GM19455 (cell line): ENCODE data around the gene NEUROD2.

Experiments used
- ATAC-seq: cut with Tn5 transposase; IDR thresholded peaks from one replicate; pipeline ENCODE4 v1.9.1; 2021; ENCODE audit not compliant: unreplicated experiment

The NEUROD2 gene

DNA sequence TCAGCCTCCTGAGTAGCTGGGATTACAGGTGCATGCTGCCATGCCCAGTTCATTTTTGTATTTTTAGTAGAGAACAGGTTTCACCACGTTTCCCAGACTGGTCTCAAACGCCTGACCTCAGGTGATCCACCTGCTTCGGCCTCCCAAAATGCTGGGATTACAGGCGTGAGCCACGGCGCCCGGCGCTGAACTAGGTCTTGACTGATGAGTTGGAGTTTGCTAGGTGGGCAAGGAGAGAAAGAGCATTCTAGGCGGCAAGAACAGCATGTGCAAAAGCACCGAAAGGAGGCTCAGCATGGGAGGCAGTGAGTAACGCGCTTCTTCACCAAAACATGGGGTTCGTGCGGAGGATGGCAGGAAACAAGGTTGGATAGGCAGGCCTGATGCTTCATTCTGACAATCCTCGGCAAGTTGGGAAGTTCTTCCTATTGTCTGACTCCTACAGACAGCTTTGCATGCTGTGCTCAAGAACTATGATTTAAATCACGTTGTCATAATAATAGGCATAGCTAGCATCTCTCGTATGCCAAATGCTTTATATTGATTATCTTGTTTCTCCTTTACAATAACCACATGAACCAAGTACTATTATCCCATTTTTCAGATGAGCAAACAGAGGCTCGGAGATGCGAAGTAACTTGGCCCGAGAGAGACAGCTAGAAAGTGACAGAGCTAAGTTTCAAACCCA, 26.5 kb downstream of the NEUROD2 start:
- ATAC-seq = no peak

- no peak for ATAC-seq
These were observed 27.6 kb downstream of the NEUROD2 start for GRCh38 chr17:39580082-39580468.

DNA sequence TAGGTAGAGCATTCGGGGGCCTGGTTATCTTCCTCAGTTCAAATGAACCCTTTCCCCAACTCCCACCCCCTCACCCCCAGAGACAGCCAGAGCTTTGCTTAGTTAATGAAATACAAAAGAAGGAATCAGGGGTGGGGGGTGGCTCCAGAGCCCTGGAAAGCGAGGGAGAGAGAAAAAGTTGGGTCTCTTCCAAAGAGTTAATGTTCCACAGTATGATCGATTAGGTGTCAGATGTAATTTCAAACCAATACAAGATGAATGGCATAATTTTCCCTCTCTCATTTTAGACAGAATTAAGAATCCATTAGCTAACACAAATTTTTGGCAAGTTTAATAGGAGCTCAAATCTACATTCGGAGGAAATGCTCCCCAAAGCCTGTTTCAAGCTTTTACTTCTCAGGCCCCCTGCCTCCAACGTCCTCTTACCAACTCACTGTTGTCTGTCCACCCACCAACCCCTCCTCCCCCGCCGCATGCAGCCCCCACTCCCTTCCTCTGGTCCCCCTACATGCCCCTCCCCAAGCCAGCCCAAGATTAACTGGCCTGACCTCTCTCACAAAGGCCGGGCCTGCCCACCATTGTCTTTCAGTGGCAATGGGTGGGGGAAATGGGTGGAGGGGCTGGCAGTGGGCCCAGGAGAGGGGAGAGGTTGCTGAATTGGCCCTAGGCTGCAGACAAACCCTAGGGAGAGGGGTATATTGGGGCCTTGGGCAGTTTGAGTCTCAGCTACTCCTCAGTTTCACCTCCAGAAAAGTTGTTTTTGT, 28.2 kb downstream of the NEUROD2 start:
- no peak for ATAC-seq

- ATAC-seq = no peak
These were observed 29.4 kb downstream of the NEUROD2 start for GRCh38 chr17:39578272-39578671.

DNA sequence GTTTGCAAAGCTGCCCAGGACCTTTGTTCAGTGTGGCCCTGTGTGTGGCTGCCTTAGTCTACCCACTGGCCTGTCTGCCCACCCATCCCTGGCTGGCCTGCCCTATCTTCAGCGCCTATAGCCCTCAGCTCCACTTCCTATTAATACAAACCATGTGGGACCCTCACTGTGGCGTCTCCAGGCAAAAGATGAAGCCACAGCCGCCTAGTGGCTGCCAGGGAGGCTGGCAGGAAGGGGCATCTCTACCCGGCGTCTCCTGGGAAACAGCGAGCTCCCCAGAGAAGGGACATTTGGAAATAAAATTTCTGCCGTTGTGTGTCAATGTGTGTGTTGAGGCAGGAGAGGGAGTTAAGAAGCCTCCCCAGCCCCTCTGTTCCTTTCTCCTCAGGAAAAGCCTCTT, 31.5 kb downstream of the NEUROD2 start:
- no peak for ATAC-seq

GRCh38 chr17:39573447-39574298, 34.0 kb downstream of the NEUROD2 start:
- no peak for ATAC-seq

DNA sequence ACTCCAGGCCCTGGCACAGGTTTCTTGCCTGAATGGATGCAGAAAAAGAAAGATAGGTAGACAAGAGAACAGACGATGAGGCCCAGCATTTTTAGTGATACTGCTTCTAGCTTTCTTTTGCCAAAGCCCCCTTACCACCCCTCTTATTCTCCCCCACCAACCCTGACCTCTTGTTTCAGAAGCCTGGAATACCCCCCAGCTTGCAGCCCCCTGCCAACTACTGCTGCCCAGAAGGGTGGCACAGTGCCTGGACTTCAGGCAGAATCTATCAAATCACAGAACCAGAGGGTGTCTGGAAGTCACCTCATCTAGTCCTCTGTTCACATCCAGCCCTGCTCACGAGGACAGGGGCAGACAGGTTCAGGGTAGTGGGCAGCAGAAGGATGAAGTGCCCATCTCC, 35.6 kb downstream of the NEUROD2 start:
- ATAC-seq = no peak

- ATAC-seq = no peak
These were observed 38.6 kb downstream of the NEUROD2 start for GRCh38 chr17:39569126-39569525.

DNA sequence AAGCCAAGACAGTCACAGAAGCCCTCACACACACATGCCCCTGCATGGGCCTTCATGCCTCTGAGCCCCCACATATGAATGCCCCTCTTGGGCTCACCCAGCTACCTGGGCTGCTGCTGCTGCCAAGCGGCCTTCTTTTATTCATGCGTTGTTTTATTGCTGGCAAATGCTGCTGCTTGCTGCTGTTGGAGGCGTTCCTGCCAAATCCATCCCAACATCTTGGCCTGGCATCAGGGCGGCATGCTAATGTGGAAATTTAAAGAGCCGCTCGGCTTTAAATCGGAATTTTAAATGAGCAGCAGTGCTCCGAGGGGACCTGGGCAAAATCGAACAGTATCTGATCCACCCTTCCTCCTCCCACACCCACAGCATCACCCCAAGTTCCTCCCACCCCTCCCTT, 39.0 kb downstream of the NEUROD2 start:
- ATAC-seq = no peak

GRCh38 chr17:39566094-39566850, 41.4 kb downstream of the NEUROD2 start:
- ATAC-seq = no peak

DNA sequence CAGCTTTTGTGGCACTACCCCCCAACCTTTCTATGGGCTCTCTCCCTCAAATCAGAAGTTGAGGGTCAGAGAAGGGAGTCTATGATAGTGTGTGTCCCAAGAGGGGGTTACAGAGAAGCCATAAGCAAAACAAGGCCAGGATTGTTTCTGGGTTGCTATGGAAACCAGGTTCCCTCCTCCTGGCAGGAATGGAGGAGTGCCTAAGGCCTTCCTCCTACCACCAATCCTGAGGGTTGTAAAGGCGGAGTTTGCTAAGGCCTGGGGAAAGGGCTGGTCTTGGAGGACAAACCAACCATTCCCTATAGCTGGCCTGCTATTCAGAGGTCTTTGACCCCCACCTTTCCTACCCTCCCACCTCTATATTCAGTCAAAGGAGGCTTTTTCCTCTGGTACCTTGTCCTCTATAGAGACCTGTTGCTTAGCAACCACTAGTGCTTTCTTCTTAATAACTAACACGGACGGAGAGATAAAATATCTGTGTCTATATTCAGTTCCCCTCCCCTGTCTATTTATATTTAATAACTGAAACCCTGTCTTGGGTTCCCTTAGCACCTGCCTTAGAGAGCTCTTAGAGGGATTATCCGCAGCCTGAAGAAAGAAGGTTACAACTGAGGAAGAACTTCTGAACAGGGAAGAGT, 43.4 kb downstream of the NEUROD2 start:
- ATAC-seq = no peak

- ATAC-seq = no peak
These were observed 44.2 kb downstream of the NEUROD2 start for GRCh38 chr17:39563476-39563875.

DNA sequence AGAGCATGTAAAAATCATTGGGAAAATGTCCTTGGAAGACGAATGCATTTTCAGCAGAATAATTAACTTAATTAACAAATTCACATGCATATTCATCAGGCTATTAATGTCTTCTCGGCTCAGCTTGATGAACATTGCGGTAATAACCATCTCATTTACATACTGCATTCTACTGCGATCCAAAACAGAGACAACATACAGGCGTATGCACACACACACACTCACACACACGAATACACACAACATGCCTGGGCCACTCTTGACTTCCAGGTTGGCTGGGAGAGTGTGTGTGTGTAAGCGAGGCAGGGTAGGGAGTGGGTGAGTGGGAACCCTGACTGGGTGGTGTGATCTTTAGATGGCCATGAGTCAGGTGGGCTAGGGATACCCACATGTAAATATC, 44.7 kb downstream of the NEUROD2 start:
- no peak for ATAC-seq

DNA sequence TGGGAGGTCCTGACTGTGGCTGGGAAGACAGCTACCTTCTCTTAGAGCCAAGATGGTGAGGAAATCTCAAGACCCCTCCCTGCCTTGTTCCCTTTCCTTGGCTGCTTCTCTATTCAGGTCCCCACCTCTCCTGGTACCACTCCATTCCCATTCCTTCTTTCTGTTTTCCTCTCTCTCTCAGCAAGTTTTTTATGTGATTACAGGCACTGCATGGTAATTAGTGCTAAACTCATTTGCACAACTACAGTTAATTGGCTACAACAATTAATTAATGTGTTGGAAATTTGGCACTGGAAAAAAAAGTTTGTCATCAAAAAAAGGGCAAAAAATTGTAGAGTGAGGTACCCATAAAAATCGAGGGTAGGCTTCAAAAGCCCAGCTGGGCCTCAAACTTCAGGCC, 45.3 kb downstream of the NEUROD2 start:
- no peak for ATAC-seq

DNA sequence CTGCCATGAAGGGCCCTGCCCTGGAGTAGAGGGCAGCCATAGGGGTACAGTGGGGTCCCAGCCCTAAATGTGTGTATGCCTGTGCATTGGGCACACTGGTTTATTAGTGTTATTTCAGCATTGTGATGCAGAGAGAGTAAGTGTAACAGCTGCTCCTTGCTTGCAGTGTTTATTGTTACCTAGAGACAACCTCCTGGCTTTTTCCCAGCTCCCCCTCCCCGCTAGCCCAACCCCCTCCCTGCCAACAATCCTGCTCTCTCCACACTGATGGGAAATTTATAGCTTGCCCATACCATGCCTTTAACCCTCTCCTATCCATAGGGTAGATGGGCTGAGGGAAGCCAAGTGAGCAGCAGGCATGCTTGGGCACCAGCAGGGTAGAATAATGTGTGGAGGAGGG, 51.3 kb downstream of the NEUROD2 start:
- no peak for ATAC-seq

DNA sequence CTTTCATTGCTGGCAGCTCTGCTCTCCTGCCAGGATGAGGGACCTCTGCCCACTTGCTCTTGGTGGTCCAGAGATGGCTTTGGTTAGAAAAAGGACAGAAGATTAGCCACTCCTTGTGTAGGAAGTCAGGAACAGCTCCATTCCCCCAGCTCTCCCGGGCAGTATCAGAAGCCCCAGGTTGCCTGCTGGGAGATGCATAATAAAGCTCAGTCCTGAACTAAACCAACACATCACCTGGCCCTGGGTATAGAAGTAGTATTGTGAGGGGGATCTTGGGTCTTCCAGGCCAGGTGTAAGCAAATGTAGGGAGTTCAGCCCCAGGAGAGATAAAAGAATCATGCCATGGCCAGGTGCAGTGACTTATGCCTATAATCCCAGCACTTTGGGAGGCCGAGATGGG, 52.4 kb downstream of the NEUROD2 start:
- no peak for ATAC-seq
